ENCODE results near the gene MIA2.

MIA2 gene

GRCh38 chr14:39396448-39396847 is 162.7 kb downstream of the MIA2 start:
- TF ChIP-seq CTCF (conservative IDR thresholded peaks at IDR 0.05; ENCODE audit: low read length): no peak
- H3K4me3 ChIP-seq (ENCODE audit: low read length): no peak overlapping the region
- DNase-seq (ENCODE audit: low read depth): peak; percentile 72

- no peak overlapping the region for H3K4me3 ChIP-seq (ENCODE audit: low read length)
- TF ChIP-seq CTCF (conservative IDR thresholded peaks at IDR 0.05; ENCODE audit: low read length): no peak
- DNase-seq (ENCODE audit: low read depth): no peak
Measured at GRCh38 chr14:39398382-39398781, 164.7 kb downstream of the MIA2 start.

GRCh38 chr14:39406560-39406959 is 172.8 kb downstream of the MIA2 start:
- no peak for TF ChIP-seq CTCF (conservative IDR thresholded peaks at IDR 0.05; ENCODE audit: low read length)
- H3K4me3 ChIP-seq (ENCODE audit: low read length): no peak overlapping the region
- DNase-seq (ENCODE audit: low read depth): peak; percentile 38

- no peak for DNase-seq (ENCODE audit: low read depth)
- no peak overlapping the region for H3K4me3 ChIP-seq (ENCODE audit: low read length)
- TF ChIP-seq CTCF (conservative IDR thresholded peaks at IDR 0.05; ENCODE audit: low read length): no peak
Measured at GRCh38 chr14:39416072-39416471, 182.4 kb downstream of the MIA2 start.

GRCh38 chr14:39417014-39417413 is 183.3 kb downstream of the MIA2 start:
- TF ChIP-seq CTCF (conservative IDR thresholded peaks at IDR 0.05; ENCODE audit: low read length): peak; percentile 36
- DNase-seq (ENCODE audit: low read depth): peak; percentile 52
- H3K4me3 ChIP-seq (ENCODE audit: low read length): no peak overlapping the region

GRCh38 chr14:39419272-39419671 is 185.6 kb downstream of the MIA2 start:
- peak; percentile 22 for DNase-seq (ENCODE audit: low read depth)
- no peak overlapping the region for H3K4me3 ChIP-seq (ENCODE audit: low read length)

GRCh38 chr14:39422243-39422642 is 188.5 kb downstream of the MIA2 start:
- no peak overlapping the region for H3K4me3 ChIP-seq (ENCODE audit: low read length)
- no peak for TF ChIP-seq CTCF (conservative IDR thresholded peaks at IDR 0.05; ENCODE audit: low read length)
- DNase-seq (ENCODE audit: low read depth): no peak

More at GRCh38 chr14:39419272-39419671, 185.6 kb downstream of the MIA2 start:
- TF ChIP-seq CTCF (conservative IDR thresholded peaks at IDR 0.05; ENCODE audit: low read length): peak; percentile 36

All from AG10803 (cell line).